Measurements from ENCODE around the gene SRCIN1. TPM values are rescaled to one million over a fixed set of nuclear protein-coding genes. Genes with fewer than 3 reads are reported as not detected.

SRCIN1 gene
- total RNA-seq, 2 donors from 2014 or later, result 11.2 to 19.8 TPM

GRCh38 chr17:38557836-38558727 lies 47.7 kb downstream of the SRCIN1 start:
- peak overlapping the region; percentile 22 to 68 (median 38) for H3K27ac ChIP-seq

GRCh38 chr17:38557396-38557795 lies 48.4 kb downstream of the SRCIN1 start:
- H3K4me3 ChIP-seq, result no peak overlapping the region

More at GRCh38 chr17:38557836-38558727, 47.7 kb downstream of the SRCIN1 start:
- intact Hi-C loops (cut with DNase I), result loop anchor here (5.0 kb wide), 1 partner anchor 39 kb away; no protein-coding TSS in a partner anchor
- H3K36me3 ChIP-seq (replicated peaks in 1 of 2; ENCODE audit: insufficient read depth in 1 of 2, low read depth in 2 of 2), result no peaks in the 10 kb centered on the region
- WGBS, 2 donors, result 4 to 26% methylated on average over 16 to 52 of the region's 52 CpGs
- H3K9me3 ChIP-seq, result no peaks in the 10 kb centered on the region
- DNase-seq (peak; percentile 94 to 96 (median 95)), ATAC-seq (peak; percentile 94)
- H3K4me1 ChIP-seq, result peaks cover 35% of the 10 kb centered on the region
- peaks cover 0 to 15% of the 10 kb centered on the region in 2 donors for H3K27me3 ChIP-seq
- H3K4me3 ChIP-seq, result no peak overlapping the region
- TF ChIP-seq POLR2A (IDR thresholded peaks at IDR 0.05) (peak in 1 of 3 donors; percentile 5), CTCF (IDR thresholded peaks at IDR 0.05) (peak; percentile 84 to 99 (median 95))

GRCh38 chr17:38556239-38556638 lies 49.5 kb downstream of the SRCIN1 start:
- ATAC-seq, result no peak
- TF ChIP-seq CTCF (IDR thresholded peaks at IDR 0.05), result no peak
- TF ChIP-seq POLR2A (IDR thresholded peaks at IDR 0.05), result no peak
- 88 to 89% methylated on average over 6 of the region's 6 CpGs for WGBS, 2 donors

More at GRCh38 chr17:38557396-38557795, 48.4 kb downstream of the SRCIN1 start:
- H3K4me1 ChIP-seq, result peaks cover 35% of the 10 kb centered on the region
- intact Hi-C loops (cut with DNase I), result loop anchor here (5.0 kb wide), 1 partner anchor 40 kb away; no protein-coding TSS in a partner anchor
- DNase-seq (no peak), ATAC-seq (no peak)
- H3K36me3 ChIP-seq (replicated peaks in 1 of 2; ENCODE audit: insufficient read depth in 1 of 2, low read depth in 2 of 2), result no peaks in the 10 kb centered on the region
- TF ChIP-seq CTCF (IDR thresholded peaks at IDR 0.05) (no peak), POLR2A (IDR thresholded peaks at IDR 0.05) (no peak)
- H3K9me3 ChIP-seq, result no peaks in the 10 kb centered on the region
- peaks cover 0 to 8% of the 10 kb centered on the region in 2 donors for H3K27me3 ChIP-seq
- WGBS, 2 donors, result 67 to 87% methylated on average over 3 to 6 of the region's 6 CpGs
- H3K27ac ChIP-seq, result peak overlapping the region in 3 of 4 donors; percentile 31 to 68 (median 45)

GRCh38 chr17:38554430-38555350 lies 51.1 kb downstream of the SRCIN1 start:
- ATAC-seq, result no peak
- no peak for DNase-seq
- H3K36me3 ChIP-seq (replicated peaks in 1 of 2; ENCODE audit: insufficient read depth in 1 of 2, low read depth in 2 of 2), result no peaks in the 10 kb centered on the region
- TF ChIP-seq POLR2A (IDR thresholded peaks at IDR 0.05) (no peak), CTCF (IDR thresholded peaks at IDR 0.05) (no peak)
- 74 to 80% methylated on average over 8 of the region's 8 CpGs for WGBS, 2 donors
- no peak overlapping the region for H3K4me3 ChIP-seq
- no peaks in the 10 kb centered on the region for H3K27me3 ChIP-seq
- H3K27ac ChIP-seq, result no peak overlapping the region
- intact Hi-C loops (cut with DNase I), result loop anchor here (5.0 kb wide), 1 partner anchor 43 kb away; no protein-coding TSS in a partner anchor
- H3K9me3 ChIP-seq, result no peaks in the 10 kb centered on the region
- H3K4me1 ChIP-seq, result peaks cover 26% of the 10 kb centered on the region

More at GRCh38 chr17:38556239-38556638, 49.5 kb downstream of the SRCIN1 start:
- Histone ChIP-seq H3K27ac (no peak overlapping the region), H3K4me1 (peaks cover 35% of the 10 kb centered on the region), H3K4me3 (no peak overlapping the region), H3K9me3 (no peaks in the 10 kb centered on the region), H3K36me3 (replicated peaks in 1 of 2; ENCODE audit: insufficient read depth in 1 of 2, low read depth in 2 of 2) (no peaks in the 10 kb centered on the region), H3K27me3 (no peaks in the 10 kb centered on the region)
- intact Hi-C loops (cut with DNase I), result loop anchor here (5.0 kb wide), 1 partner anchor 41 kb away; no protein-coding TSS in a partner anchor
- no peak for DNase-seq
